HepG2 (cell line): ENCODE data around the gene MLXIPL. TPM values are rescaled to one million over a fixed set of nuclear protein-coding genes. Genes with fewer than 3 reads are reported as not detected.
A peak's percentile ranks its signal among the peaks of the same experiment; 100 is the strongest.

Source experiments
- ARNT2 ChIP-seq: sonication (generic); formaldehyde crosslinking; IDR thresholded peaks from 2 replicates; pipeline ENCODE4 v1.8.0; 2022; ENCODE audit warnings: mild to moderate bottlenecking, low read depth, missing genetic modification reagents, moderate library complexity
- ATRX ChIP-seq: sonication (generic); formaldehyde crosslinking; IDR thresholded peaks from 2 replicates; pipeline ENCODE4 v1.4.0; 2020; ENCODE audit warnings: missing genetic modification reagents, borderline replicate concordance
- CREB1 ChIP-seq, 2 experiments: fragments of 450-650 bp in 1 of 2; IDR thresholded peaks; 2 replicates each; pipeline ENCODE4 v1.6.1; 2016 to 2017; ENCODE audit warnings: control low read depth in 1 of 2, mild to moderate bottlenecking in 1 of 2, missing compliant biosample characterization in 1 of 2, missing genetic modification characterization in 1 of 2
- DR1 ChIP-seq: sonication (generic); formaldehyde crosslinking; IDR thresholded peaks from 2 replicates; pipeline ENCODE4 v1.8.0; 2021; ENCODE audit warnings: mild to moderate bottlenecking, missing genetic modification reagents, inconsistent platforms
- GTF2F1 ChIP-seq: fragments of 150-350 bp; IDR thresholded peaks from 2 replicates; pipeline ENCODE4 v1.6.1; 2014; ENCODE audit warnings: low read length
- HOXA5 ChIP-seq: sonication (generic); formaldehyde crosslinking; IDR thresholded peaks from 2 replicates; pipeline ENCODE4 v1.4.0; 2020; ENCODE audit warnings: missing genetic modification reagents
- IRF1 ChIP-seq: sonication (generic); formaldehyde crosslinking; IDR thresholded peaks from 2 replicates; pipeline ENCODE4 v1.4.0; 2020; ENCODE audit warnings: low read depth, mild to moderate bottlenecking, missing genetic modification reagents
- IRX3 ChIP-seq: sonication (generic); formaldehyde crosslinking; IDR thresholded peaks from 2 replicates; pipeline ENCODE4 v1.8.1; 2023; ENCODE audit warnings: mild to moderate bottlenecking, low read depth, missing genetic modification reagents, borderline replicate concordance
- MAFG ChIP-seq: sonication (generic); formaldehyde crosslinking; IDR thresholded peaks from 2 replicates; pipeline ENCODE4 v1.5.1; 2020; ENCODE audit warnings: mild to moderate bottlenecking, missing genetic modification reagents
- MTA1 ChIP-seq: sonication (generic); formaldehyde crosslinking; IDR thresholded peaks from 2 replicates; pipeline ENCODE4 v1.4.0; 2020; ENCODE audit warnings: missing genetic modification reagents, mild to moderate bottlenecking, borderline replicate concordance
- PPARG ChIP-seq: conservative IDR thresholded peaks from 2 replicates; pipeline ENCODE4 v1.6.1; 2016; ENCODE audit warnings: missing biosample characterization, missing genetic modification reagents
- SOX5 ChIP-seq: IDR thresholded peaks from 2 replicates; pipeline ENCODE4 v1.6.1; 2016; ENCODE audit warnings: borderline replicate concordance
- TBX3 ChIP-seq: fragments of 450-650 bp; IDR thresholded peaks from 2 replicates; pipeline ENCODE4 v1.6.1; 2017; ENCODE audit warnings: antibody characterized with exemption, mild to moderate bottlenecking, inconsistent platforms, borderline replicate concordance
- ZBTB3 ChIP-seq: sonication (generic); formaldehyde crosslinking; IDR thresholded peaks from 2 replicates; pipeline ENCODE4 v1.4.0; 2020; ENCODE audit warnings: low read depth, mild to moderate bottlenecking, moderate library complexity, missing genetic modification reagents, borderline replicate concordance
- ZC3H13 ChIP-seq: sonication (generic); formaldehyde crosslinking; IDR thresholded peaks from 2 replicates; pipeline ENCODE4 v1.8.1; 2023; ENCODE audit warnings: mild to moderate bottlenecking, missing genetic modification reagents, moderate library complexity
- ZNF547 ChIP-seq: sonication (generic); formaldehyde crosslinking; IDR thresholded peaks from 2 replicates; pipeline ENCODE4 v1.5.1; 2020; ENCODE audit warnings: mild to moderate bottlenecking, missing genetic modification reagents
- ZNF773 ChIP-seq: sonication (generic); formaldehyde crosslinking; IDR thresholded peaks from 2 replicates; pipeline ENCODE4 v1.4.0; 2020; ENCODE audit warnings: missing genetic modification reagents, borderline replicate concordance
- polyA plus RNA-seq, 8 experiments: library from polyadenylated mRNA; depleted of rRNA in 3 of 8; stranded (reverse) in 7 of 8; unstranded in 1 of 8; fragments of >200 nt; fragmentation: Illumina TruSeq in 4 of 8; extraction: Trizol in 4 of 8; gene quantifications; 2 replicates each; pipeline versions ENCODE4 v1.2.1 to v1.2.3, GENCODE V29; 2011 to 2016; ENCODE audit warnings: low read depth in 4 of 8, missing spikeins in 1 of 8, mixed read lengths in 1 of 8; ENCODE audit not compliant: insufficient read depth in 1 of 8
- total RNA-seq, 5 experiments: library from RNA; depleted of rRNA; stranded (reverse); fragments of >200 nt; fragmentation: Illumina TruSeq; extraction: Trizol; gene quantifications; 2 replicates each; pipeline ENCODE4 v1.2.3, GENCODE V29; 2016; ENCODE audit warnings: low read depth in 1 of 5
- TF ChIP-seq, protein P1 (sequence below): sonication (generic); formaldehyde crosslinking; IDR thresholded peaks from 2 replicates; pipeline ENCODE4 v1.8.1; 2023; ENCODE audit warnings: missing genetic modification reagents, mild to moderate bottlenecking, borderline replicate concordance
- TF ChIP-seq, protein P2 (sequence below): sonication (generic); formaldehyde crosslinking; IDR thresholded peaks from 2 replicates; pipeline ENCODE4 v1.4.0; 2020; ENCODE audit warnings: missing genetic modification reagents, borderline replicate concordance
- TF ChIP-seq, protein P3 (sequence below): fragments of 450-650 bp; IDR thresholded peaks from 2 replicates; pipeline ENCODE4 v1.6.1; 2017; ENCODE audit warnings: mild to moderate bottlenecking

Gene MLXIPL
- total and polyA plus RNA-seq, 2 of the 13 experiments (the other 11 are each of a cell fraction or from before 2014, with no cell fraction given): 51.6 to 60.1 TPM

- TF ChIP-seq, protein P1, sequence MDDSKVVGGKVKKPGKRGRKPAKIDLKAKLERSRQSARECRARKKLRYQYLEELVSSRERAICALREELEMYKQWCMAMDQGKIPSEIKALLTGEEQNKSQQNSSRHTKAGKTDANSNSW (CRISPR knock-in tag): no peak
- TF ChIP-seq ZBTB3: no peak
- no peak for TF ChIP-seq MAFG (CRISPR knock-in tag)
- peak; percentile 80; the same call in 1 of the 2 replicates for TF ChIP-seq ZC3H13 (CRISPR knock-in tag)
- peak; percentile 98 for TF ChIP-seq MTA1 (CRISPR knock-in tag)
- TF ChIP-seq IRX3 (CRISPR knock-in tag): no peak
- no peak for TF ChIP-seq IRF1 (CRISPR knock-in tag)
- peak; percentile 74; the same call in 1 of the 2 replicates for TF ChIP-seq TBX3
- no peak for TF ChIP-seq ATRX (CRISPR knock-in tag)
- TF ChIP-seq DR1: 0 out of 2 replicates have a peak, but pooled peaks have one; percentile 18
- TF ChIP-seq, protein P2, sequence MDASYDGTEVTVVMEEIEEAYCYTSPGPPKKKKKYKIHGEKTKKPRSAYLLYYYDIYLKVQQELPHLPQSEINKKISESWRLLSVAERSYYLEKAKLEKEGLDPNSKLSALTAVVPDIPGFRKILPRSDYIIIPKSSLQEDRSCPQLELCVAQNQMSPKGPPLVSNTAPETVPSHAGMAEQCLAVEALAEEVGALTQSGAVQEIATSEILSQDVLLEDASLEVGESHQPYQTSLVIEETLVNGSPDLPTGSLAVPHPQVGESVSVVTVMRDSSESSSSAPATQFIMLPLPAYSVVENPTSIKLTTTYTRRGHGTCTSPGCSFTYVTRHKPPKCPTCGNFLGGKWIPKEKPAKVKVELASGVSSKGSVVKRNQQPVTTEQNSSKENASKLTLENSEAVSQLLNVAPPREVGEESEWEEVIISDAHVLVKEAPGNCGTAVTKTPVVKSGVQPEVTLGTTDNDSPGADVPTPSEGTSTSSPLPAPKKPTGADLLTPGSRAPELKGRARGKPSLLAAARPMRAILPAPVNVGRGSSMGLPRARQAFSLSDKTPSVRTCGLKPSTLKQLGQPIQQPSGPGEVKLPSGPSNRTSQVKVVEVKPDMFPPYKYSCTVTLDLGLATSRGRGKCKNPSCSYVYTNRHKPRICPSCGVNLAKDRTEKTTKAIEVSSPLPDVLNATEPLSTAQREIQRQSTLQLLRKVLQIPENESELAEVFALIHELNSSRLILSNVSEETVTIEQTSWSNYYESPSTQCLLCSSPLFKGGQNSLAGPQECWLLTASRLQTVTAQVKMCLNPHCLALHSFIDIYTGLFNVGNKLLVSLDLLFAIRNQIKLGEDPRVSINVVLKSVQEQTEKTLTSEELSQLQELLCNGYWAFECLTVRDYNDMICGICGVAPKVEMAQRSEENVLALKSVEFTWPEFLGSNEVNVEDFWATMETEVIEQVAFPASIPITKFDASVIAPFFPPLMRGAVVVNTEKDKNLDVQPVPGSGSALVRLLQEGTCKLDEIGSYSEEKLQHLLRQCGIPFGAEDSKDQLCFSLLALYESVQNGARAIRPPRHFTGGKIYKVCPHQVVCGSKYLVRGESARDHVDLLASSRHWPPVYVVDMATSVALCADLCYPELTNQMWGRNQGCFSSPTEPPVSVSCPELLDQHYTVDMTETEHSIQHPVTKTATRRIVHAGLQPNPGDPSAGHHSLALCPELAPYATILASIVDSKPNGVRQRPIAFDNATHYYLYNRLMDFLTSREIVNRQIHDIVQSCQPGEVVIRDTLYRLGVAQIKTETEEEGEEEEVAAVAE: peak; percentile 38; the same call in 1 of the 2 replicates
- TF ChIP-seq, protein P3, sequence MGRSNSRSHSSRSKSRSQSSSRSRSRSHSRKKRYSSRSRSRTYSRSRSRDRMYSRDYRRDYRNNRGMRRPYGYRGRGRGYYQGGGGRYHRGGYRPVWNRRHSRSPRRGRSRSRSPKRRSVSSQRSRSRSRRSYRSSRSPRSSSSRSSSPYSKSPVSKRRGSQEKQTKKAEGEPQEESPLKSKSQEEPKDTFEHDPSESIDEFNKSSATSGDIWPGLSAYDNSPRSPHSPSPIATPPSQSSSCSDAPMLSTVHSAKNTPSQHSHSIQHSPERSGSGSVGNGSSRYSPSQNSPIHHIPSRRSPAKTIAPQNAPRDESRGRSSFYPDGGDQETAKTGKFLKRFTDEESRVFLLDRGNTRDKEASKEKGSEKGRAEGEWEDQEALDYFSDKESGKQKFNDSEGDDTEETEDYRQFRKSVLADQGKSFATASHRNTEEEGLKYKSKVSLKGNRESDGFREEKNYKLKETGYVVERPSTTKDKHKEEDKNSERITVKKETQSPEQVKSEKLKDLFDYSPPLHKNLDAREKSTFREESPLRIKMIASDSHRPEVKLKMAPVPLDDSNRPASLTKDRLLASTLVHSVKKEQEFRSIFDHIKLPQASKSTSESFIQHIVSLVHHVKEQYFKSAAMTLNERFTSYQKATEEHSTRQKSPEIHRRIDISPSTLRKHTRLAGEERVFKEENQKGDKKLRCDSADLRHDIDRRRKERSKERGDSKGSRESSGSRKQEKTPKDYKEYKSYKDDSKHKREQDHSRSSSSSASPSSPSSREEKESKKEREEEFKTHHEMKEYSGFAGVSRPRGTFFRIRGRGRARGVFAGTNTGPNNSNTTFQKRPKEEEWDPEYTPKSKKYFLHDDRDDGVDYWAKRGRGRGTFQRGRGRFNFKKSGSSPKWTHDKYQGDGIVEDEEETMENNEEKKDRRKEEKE: no peak
- peak; percentile 89 for TF ChIP-seq SOX5
- TF ChIP-seq ARNT2 (CRISPR knock-in tag): peak; percentile 67
- no peak for TF ChIP-seq ZNF773 (CRISPR knock-in tag)
- TF ChIP-seq PPARG (CRISPR knock-in tag): peak; percentile 68; the same call in 1 of the 2 replicates
- TF ChIP-seq HOXA5 (CRISPR knock-in tag): peak; percentile 22; the same call in 1 of the 2 replicates
- no peak for TF ChIP-seq GTF2F1
- no peak for TF ChIP-seq CREB1 (IDR thresholded peaks at IDR 0.05)
- TF ChIP-seq CREB1 (CRISPR knock-in tag; IDR thresholded peaks at IDR 0.05): peak; percentile 52; the same call in 1 of the 2 replicates
- peak; percentile 61; the same call in 1 of the 2 replicates for TF ChIP-seq ZNF547 (CRISPR knock-in tag)
Measured at GRCh38 chr7:73622909-73623797, 1.2 kb downstream of the MLXIPL start (continued).
